ENCODE measurements around the gene UBXN4.

- TF ChIP-seq CHD2 (IDR thresholded peaks at IDR 0.05; ENCODE audit: low read length, partially characterized antibody), result no peak
- no peak for TF ChIP-seq GABPA (IDR thresholded peaks at IDR 0.05; ENCODE audit: low read depth)
- TF ChIP-seq EZH2phosphoT487 (IDR thresholded peaks at IDR 0.05; ENCODE audit: borderline replicate concordance, low read depth), result no peak
- TF ChIP-seq CTCF (IDR thresholded peaks at IDR 0.05), result no peak
- no peak for TF ChIP-seq NRF1 (IDR thresholded peaks at IDR 0.05; ENCODE audit: low read depth, low read length)
- no peak for TF ChIP-seq RFX5 (IDR thresholded peaks at IDR 0.05; ENCODE audit: low read length)
- no peak for TF ChIP-seq POLR2AphosphoS5 (IDR thresholded peaks at IDR 0.05; ENCODE audit: low read depth, low read length)
- TF ChIP-seq MAX (IDR thresholded peaks at IDR 0.05; ENCODE audit: low read depth), result no peak
- no peak for TF ChIP-seq SIN3A (IDR thresholded peaks at IDR 0.05; ENCODE audit: borderline replicate concordance, low read depth, low read length)
- no peak for TF ChIP-seq TAF1 (IDR thresholded peaks at IDR 0.05; ENCODE audit: borderline replicate concordance, low read depth, low read length)
Measured at GRCh38 chr2:135741043-135741394, 636 bp upstream of the UBXN4 start.
